ENCODE data around the gene PRDM2. TPM values are rescaled to one million over a fixed set of nuclear protein-coding genes. Genes with fewer than 3 reads are reported as not detected.

The PRDM2 gene
- total and polyA plus RNA-seq, 9 donors = 30.0 to 81.9 (median 61.8) TPM

- Histone ChIP-seq H3K27ac (peak overlapping the region; percentile 97 to 99), H3K27me3 (no peaks in the 10 kb centered on the region), H3K36me3 (no peaks in the 10 kb centered on the region), H3K4me1 (ENCODE audit: insufficient read depth) (peaks cover 7% of the 10 kb centered on the region), H3K4me3 (peak overlapping the region; percentile 62), H3K9me3 (no peaks in the 10 kb centered on the region)
- DNase-seq = peak; percentile 26 to 50 (median 47)
- intact Hi-C loops (cut with DNase I) = no loop called here
- no peak for TF ChIP-seq CTCF (IDR thresholded peaks at IDR 0.05)
- no peak for TF ChIP-seq EP300 (IDR thresholded peaks at IDR 0.05)
- no peak for TF ChIP-seq POLR2A (IDR thresholded peaks at IDR 0.05)
- WGBS, 3 donors = 55 to 60% (median 56%) methylated on average over 16 of the region's 16 CpGs
Measured at GRCh38 chr1:13699510-13699909, 478 bp upstream of the PRDM2 start.

DNA sequence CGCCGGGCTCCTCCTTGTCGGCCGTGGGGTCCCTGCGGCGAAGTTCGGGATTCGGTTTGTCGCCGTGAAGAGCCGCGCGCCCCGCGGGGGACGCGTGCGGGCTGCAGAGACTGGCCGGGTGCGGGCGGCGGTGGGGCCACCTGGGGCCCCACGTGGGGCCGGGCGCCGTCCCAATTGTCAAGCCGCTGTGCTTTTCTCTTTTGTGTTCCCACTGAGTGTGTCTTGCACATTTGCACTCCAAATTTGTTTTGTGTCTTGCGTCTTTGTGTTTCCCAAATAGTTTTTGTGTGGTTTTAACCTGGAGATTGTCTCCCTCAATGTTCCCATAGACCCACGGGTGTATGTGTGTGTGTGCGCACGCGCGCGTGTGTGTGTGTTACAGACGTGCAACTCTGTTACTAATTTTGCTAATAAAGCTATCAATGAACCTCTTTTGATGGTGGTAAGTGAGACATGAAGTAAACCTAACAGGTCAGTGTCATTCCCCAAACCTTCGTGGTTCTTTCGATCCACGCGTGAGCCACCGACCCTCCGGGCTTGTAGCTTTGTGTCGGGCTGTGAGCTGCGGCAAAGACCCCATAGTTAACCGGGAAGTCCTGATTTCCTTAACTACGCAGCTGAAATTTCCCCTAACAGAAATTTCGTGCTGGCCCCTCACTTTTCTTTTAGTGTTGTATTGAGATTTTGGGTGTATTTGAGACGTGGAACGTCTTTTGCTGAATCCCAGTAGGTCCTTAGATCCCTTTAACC is 708 bp downstream of the PRDM2 start:
- intact Hi-C loops (cut with DNase I) = loop anchor here in 1 of 4 donors (5.0 kb wide), 1 partner anchor 47 kb away; no protein-coding TSS in a partner anchor
- TF ChIP-seq CTCF (IDR thresholded peaks at IDR 0.05) (no peak), POLR2A (IDR thresholded peaks at IDR 0.05) (no peak), EP300 (IDR thresholded peaks at IDR 0.05) (no peak)

DNA sequence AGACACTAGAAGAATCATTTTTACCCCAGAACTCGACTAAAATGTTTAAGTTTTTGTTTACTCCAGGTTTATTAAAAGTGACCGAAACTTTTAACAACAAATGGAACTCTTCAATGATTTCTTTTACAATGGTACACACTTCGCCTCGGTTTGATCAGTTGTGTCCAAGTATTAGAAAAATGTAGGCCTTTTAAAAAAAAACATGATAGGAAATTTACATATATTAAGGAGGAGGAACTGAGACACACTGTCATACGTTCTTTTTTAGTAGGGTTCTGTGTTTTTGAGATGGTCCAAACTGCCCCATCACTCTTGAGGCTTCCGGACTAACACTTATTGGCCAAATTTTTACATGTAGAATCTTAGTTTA is 1.3 kb downstream of the PRDM2 start:
- no peak for DNase-seq
- no peaks in the 10 kb centered on the region for H3K36me3 ChIP-seq
- H3K27ac ChIP-seq = peak overlapping the region; percentile 97 to 99
- WGBS, 3 donors = 16 to 38% (median 21%) methylated on average over 6 of the region's 6 CpGs
- peaks cover 7% of the 10 kb centered on the region for H3K4me1 ChIP-seq (ENCODE audit: insufficient read depth)
- TF ChIP-seq CTCF (IDR thresholded peaks at IDR 0.05) = no peak
- no peak for TF ChIP-seq POLR2A (IDR thresholded peaks at IDR 0.05)
- no peak for TF ChIP-seq EP300 (IDR thresholded peaks at IDR 0.05)
- no peaks in the 10 kb centered on the region for H3K27me3 ChIP-seq
- H3K4me3 ChIP-seq = peak overlapping the region; percentile 62
- intact Hi-C loops (cut with DNase I) = loop anchor here in 1 of 4 donors (5.0 kb wide), 1 partner anchor 46 kb away; no protein-coding TSS in a partner anchor
- no peaks in the 10 kb centered on the region for H3K9me3 ChIP-seq

More for the DNA sequence above, 708 bp downstream of the PRDM2 start:
- no peaks in the 10 kb centered on the region for H3K27me3 ChIP-seq
- H3K36me3 ChIP-seq = no peaks in the 10 kb centered on the region
- H3K27ac ChIP-seq = peak overlapping the region; percentile 97 to 99
- H3K9me3 ChIP-seq = no peaks in the 10 kb centered on the region
- peak; percentile 71 to 81 (median 74) for DNase-seq
- H3K4me3 ChIP-seq = peak overlapping the region; percentile 62
- 1 to 12% (median 2%) methylated on average over 30 to 48 of the region's 48 CpGs for WGBS, 3 donors
- H3K4me1 ChIP-seq (ENCODE audit: insufficient read depth) = peaks cover 7% of the 10 kb centered on the region

DNA sequence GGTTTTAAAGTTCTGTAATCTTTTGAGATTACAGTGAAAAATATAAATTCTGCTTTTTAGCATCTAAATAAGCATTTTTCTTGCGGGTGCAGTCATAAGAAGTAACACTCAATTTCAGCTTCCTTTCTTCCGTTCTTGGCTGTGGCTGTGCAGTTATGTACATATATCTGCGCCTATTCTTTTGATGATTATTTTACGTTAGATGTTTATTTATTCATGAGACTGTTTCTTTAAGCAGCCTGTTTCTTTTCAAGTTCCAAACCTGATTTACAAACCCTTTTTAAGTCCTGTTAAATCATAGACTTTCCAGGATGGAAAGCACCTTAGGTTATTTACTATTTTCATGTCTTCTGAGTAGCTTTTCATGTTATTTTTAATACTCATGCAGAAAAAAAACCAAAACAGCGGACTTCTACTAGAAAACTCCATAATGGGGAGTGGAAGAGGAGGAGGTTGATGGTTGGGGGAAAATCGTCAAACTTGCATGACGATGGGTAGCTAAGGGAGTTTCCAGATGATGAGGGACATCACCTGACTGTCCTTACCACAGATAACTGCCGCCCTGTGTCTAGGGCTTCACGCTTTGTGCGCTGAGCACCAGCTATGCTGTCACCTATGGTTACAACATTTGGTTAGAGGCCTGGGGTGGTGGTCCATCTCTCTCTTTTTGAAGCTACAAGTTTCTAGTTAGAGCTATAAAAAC is 2.6 kb downstream of the PRDM2 start:
- 70 to 81% (median 75%) methylated on average over 10 of the region's 10 CpGs for WGBS, 3 donors
- Histone ChIP-seq H3K4me3 (no peak overlapping the region), H3K36me3 (no peaks in the 10 kb centered on the region), H3K9me3 (no peaks in the 10 kb centered on the region), H3K27me3 (no peaks in the 10 kb centered on the region), H3K4me1 (ENCODE audit: insufficient read depth) (peaks cover 7% of the 10 kb centered on the region), H3K27ac (peak overlapping the region in 1 of 2 donors; percentile 99)
- no peak for TF ChIP-seq EP300 (IDR thresholded peaks at IDR 0.05)
- TF ChIP-seq CTCF (IDR thresholded peaks at IDR 0.05) = no peak
- TF ChIP-seq POLR2A (IDR thresholded peaks at IDR 0.05) = no peak
- intact Hi-C loops (cut with DNase I) = loop anchor here in 1 of 4 donors (5.0 kb wide), 1 partner anchor 45 kb away; no protein-coding TSS in a partner anchor
- no peak for DNase-seq

Measured in ovary (tissue), 9 donors.